ENCODE measurements around the gene PRKACA.

PRKACA gene

GRCh38 chr19:14116525-14116917, 1.0 kb downstream of the PRKACA start:
- no peak for DNase-seq

GRCh38 chr19:14115756-14116155, 1.8 kb downstream of the PRKACA start:
- DNase-seq, result no peak

- no peak for DNase-seq
Observed at GRCh38 chr19:14114854-14115253, 2.7 kb downstream of the PRKACA start.

- no peak for DNase-seq
Observed at GRCh38 chr19:14114439-14114838, 3.1 kb downstream of the PRKACA start.

GRCh38 chr19:14113762-14114414, 3.7 kb downstream of the PRKACA start:
- DNase-seq, result no peak

GRCh38 chr19:14112809-14113385, 4.7 kb downstream of the PRKACA start:
- DNase-seq, result no peak

GRCh38 chr19:14112051-14112808, 5.3 kb downstream of the PRKACA start:
- no peak for DNase-seq

- DNase-seq, result no peak
Observed at GRCh38 chr19:14111486-14111885, 6.1 kb downstream of the PRKACA start.

- DNase-seq, result no peak
Observed at GRCh38 chr19:14110650-14111049, 6.9 kb downstream of the PRKACA start.

GRCh38 chr19:14107581-14108461, 9.7 kb downstream of the PRKACA start:
- DNase-seq, result peak; percentile 39

GRCh38 chr19:14106840-14107239, 10.7 kb downstream of the PRKACA start:
- peak; percentile 34 for DNase-seq

- DNase-seq, result peak; percentile 16
Observed at GRCh38 chr19:14105680-14106079, 11.9 kb downstream of the PRKACA start.

GRCh38 chr19:14103310-14103709, 14.3 kb downstream of the PRKACA start:
- peak; percentile 16 for DNase-seq

GRCh38 chr19:14102756-14103155, 14.8 kb downstream of the PRKACA start:
- peak; percentile 20 for DNase-seq

GRCh38 chr19:14102102-14102696, 15.4 kb downstream of the PRKACA start:
- peak; percentile 9 for DNase-seq

GRCh38 chr19:14101003-14101545, 16.5 kb downstream of the PRKACA start:
- no peak for DNase-seq

- no peak for DNase-seq
Observed at GRCh38 chr19:14097532-14098151, 19.9 kb downstream of the PRKACA start.

- DNase-seq, result peak; percentile 16
Observed at GRCh38 chr19:14096272-14096992, 21.1 kb downstream of the PRKACA start.

GRCh38 chr19:14094854-14095253, 22.7 kb downstream of the PRKACA start:
- no peak for DNase-seq

GRCh38 chr19:14093117-14093823, 24.3 kb downstream of the PRKACA start:
- no peak for DNase-seq
